GM18499 (cell line): ENCODE measurements around the gene PTPRU.

Experiments
- ATAC-seq: cut with Tn5 transposase; IDR thresholded peaks from one replicate; pipeline ENCODE4 v1.9.1; 2021; ENCODE audit warnings: moderate number of reproducible peaks; ENCODE audit not compliant: insufficient read depth, unreplicated experiment

PTPRU gene

GRCh38 chr1:29235955-29236711 is at the start of gene PTPRU:
PTPRU (plus strand) TSS chr1:29236522; CDS start chr1:29236645, 123 bp downstream.
- ATAC-seq, result no peak

- no peak for ATAC-seq
Observed at GRCh38 chr1:29186707-29187106, 49.6 kb upstream of the PTPRU start.

GRCh38 chr1:29190718-29191117 is 45.6 kb upstream of the PTPRU start:
- ATAC-seq, result no peak

DNA sequence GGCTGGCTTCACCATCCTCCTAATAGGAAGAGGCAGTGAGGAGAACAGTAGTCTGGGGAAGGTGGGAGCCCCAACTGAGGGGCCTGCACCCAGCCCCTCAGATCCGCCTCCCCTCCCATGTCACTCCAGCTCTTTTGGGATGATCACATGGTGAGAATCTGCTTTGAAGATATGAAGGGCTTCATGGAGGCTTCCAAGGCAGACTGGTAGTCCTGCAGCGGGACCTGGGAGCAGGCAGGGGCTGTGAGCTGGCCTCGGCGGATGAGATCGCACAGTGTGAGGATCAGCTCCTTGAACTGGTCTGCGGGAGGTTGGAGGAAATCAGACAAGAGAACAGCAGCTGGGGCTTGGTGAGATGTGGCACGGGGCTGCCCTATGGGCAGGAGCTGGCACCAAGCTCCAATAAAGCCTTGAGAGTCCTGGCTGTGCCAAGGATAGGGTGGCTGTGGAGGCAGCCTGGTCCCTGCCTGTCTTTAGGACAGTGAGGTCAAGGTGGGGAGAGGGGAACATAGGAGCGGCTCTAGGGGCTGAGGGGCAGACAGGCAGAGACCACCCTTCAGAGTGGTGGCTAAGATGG is 42.4 kb upstream of the PTPRU start:
- ATAC-seq, result no peak

DNA sequence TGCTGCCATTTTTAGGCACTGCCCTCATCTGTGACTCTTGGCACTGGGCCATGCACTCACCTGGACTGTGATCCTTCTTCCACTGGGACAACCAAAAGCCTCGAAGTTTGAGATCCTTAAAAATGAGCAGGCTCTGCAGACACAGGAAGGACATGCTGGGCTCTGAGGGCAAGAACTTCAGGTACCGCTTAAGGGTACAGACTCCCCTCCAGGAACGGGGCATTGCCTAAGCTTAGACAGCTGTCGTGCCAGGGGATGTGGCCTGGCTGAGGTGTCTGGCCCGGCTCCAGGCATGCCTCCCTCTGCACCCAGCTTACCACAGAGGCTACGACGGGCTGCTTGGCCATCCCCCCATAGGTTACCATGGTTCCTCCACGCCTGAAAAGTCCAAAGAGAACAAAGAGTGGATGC is 40.4 kb upstream of the PTPRU start:
- ATAC-seq, result no peak

- no peak for ATAC-seq
Observed at GRCh38 chr1:29196863-29197589, 39.3 kb upstream of the PTPRU start.

DNA sequence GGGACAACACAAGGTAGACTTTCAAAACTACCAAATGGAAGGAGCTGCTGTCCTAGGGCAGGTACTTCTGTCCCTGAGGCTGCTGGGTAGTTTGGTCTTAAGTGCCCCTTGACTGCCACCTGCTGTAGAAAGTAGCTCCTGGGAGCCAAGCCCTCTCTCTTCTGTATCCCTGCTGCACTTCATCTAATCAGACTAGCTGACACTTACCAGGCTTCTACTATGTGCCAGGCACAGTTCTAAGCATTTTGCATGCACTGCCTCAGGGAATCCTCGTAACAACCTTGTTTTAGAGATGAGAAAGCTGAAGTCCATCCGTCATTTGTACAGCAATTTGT is 38.8 kb upstream of the PTPRU start:
- no peak for ATAC-seq

DNA sequence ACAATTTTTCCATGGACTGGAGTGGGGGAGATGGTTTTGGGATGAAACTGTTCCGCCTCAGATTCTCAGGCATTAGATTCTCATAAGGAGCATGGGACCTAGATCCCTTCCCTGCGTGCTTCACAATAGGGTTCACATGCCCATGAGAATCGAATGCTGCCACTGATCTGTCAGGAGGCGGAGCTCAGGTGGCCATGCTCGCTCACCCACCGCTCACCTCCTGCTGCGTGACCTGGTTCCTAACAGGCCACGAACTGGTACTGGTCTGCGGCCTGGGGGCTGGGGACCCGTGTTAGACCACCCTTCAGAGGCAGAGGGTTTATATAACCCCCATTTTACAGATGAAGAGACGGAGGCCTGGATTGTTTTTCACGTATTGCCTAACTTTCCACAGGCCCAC is 38.3 kb upstream of the PTPRU start:
- ATAC-seq, result no peak

DNA sequence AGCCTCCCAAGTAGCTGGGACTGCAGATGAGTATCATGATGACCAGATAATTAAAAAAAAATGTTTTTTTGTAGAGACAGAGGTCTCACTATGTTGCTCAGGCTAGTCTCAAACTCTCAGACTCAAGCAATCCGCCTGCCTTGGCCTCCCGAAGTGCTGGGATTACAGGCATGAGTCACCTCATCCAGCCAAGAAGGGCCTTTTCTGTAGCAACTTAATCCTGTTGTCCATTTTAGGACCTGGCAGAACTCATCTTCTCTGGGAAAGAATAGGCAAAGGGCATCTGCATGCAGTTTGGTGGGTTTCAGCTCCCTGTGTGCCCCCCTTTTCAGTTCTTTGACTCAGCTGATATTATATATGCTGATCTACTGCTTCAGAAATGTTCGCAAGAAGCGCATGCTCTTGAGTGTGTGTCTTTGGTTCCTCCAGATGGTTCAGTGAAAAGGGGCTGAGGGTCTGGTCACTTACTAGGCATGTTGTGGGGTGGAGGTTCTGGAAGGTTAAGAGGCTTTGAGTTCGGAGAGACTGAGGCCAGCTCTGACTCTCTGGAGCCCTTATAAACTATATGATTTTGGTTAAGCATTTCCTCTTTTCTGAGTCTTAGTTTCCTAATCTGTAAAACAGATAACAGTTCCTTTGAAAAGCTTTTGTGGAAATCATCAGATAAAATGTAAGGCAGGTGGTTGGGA is 35.3 kb upstream of the PTPRU start:
- ATAC-seq, result no peak

- ATAC-seq, result no peak
Observed at GRCh38 chr1:29201595-29202051, 34.7 kb upstream of the PTPRU start.

DNA sequence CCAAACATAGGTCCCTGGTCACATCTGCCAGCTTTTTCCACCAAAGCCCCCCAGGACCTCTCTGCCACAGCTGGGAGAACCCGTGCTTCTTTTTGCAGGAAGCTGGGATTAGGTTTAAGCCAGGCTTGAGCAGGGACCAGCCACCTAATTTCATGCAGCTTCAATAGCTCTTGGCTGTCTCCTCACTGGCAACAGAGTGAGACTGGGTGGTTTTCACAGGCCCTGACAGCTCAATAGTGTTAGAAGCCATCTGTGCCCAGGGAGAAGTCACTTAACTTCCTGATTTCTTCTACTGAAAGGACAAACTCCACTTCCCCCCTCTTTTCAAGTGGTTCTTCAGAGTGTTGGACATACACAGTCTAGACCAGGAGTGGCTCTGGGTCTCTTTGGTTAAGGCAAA is 34.3 kb upstream of the PTPRU start:
- ATAC-seq, result no peak

DNA sequence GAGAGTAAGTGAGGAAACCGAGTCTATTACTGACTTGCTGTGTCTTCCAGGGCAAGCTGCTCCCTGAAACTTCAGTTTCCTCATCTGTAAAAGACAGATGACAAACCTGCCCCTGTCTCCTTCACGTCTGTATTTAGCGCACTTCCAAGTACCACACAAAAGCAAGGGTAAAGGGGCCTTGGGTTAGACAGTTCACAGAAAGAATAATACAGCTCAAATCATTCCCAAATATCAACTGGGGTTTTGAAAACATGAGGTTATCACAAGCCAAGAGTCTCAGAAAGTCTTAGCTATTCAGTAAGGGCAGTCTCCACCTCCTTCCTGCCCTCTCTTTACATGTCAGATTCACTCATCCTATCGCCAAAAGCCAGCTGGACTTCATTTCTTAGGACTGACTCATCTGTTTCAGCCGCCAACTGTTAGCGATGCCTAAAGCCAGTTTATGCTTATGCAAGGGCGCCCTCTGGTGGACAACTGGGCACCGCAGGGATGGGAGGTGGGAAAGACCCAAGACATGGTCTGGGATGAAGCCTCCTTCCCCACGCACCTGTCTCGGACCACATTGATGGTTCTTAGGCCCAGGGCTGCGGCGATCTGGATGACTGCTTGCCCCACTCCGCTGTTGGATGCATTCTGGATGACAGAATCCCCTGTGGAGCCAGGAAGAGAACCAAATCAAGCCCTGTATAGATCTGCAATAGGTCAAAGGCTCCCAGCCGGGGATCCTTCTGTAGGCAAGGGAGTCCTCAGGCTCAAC is 33.6 kb upstream of the PTPRU start:
- no peak for ATAC-seq

GRCh38 chr1:29208442-29208841 is 27.9 kb upstream of the PTPRU start:
- no peak for ATAC-seq

- ATAC-seq, result no peak
Observed at GRCh38 chr1:29209173-29209572, 27.1 kb upstream of the PTPRU start.

GRCh38 chr1:29210278-29211085 is 25.8 kb upstream of the PTPRU start:
- ATAC-seq, result no peak

DNA sequence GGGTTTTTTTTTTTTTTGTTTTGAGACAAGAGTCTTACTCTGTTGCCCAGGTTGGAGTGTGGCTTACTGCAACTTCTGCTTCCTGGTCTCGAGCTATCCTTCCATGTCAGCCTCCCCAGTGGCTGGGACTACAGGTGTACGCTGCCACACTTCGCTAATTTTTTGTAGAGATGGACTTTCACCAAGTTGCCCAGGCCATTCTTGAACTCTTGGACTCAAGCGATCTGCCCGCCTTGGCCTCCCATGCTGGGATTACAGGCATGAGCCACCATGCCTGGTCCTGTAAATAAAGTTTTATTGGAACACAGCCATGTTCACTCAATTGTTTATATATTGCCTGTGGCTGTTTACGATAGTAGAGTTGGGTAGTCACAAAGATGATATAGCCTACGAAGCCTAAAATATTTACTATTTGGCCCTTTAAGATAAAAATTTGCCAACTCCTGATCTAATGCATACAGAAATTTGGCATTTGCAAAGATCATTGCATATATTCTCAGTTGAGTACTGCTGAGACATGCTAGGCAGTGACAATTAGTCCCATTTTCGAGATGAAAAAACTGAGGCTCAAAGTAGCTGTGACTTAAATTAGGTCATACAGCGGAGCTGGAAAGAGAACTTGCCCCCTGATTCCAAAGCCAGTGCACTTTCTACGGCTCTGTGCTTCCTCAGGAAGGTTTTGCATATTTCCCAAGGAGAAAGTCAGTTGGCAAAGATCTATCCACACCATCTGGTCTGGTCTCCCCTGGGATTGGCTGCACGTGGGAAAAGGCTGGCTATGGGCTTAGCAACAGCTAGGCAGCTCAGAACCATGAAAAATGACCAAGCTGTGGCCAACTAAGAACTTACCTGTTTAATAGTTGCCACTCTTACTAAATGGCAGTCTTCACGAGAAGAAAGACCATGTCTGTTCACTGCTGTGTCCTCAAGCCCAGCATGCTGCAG is 25.0 kb upstream of the PTPRU start:
- no peak for ATAC-seq

GRCh38 chr1:29213055-29213454 is 23.3 kb upstream of the PTPRU start:
- ATAC-seq, result no peak

- ATAC-seq, result no peak
Observed at GRCh38 chr1:29217633-29218032, 18.7 kb upstream of the PTPRU start.
